ENCODE data around the gene LDLRAD3.
"Not testable (repeated sequence)": the region's sequence is repeated elsewhere in the genome, so short reads cannot be mapped to it uniquely, and the experiment has no call there.

The LDLRAD3 gene

GRCh38 chr11:36162883-36163434, 219.1 kb downstream of the LDLRAD3 start:
- DNase-seq (ENCODE audit: low spot score), result no peak

- no peak for DNase-seq (ENCODE audit: low spot score)
Observed at GRCh38 chr11:36164506-36165250, 220.8 kb downstream of the LDLRAD3 start.

- no peak for DNase-seq (ENCODE audit: low spot score)
Observed at GRCh38 chr11:36165621-36166397, 221.9 kb downstream of the LDLRAD3 start.

- no peak for DNase-seq (ENCODE audit: low spot score)
Observed at GRCh38 chr11:36167073-36167472, 223.2 kb downstream of the LDLRAD3 start.

- DNase-seq (ENCODE audit: low spot score), result no peak
Observed at GRCh38 chr11:36167729-36168128, 223.9 kb downstream of the LDLRAD3 start.

GRCh38 chr11:36177836-36178235, 234.0 kb downstream of the LDLRAD3 start:
- DNase-seq (ENCODE audit: low spot score), result no peak

GRCh38 chr11:36186340-36187175, 242.7 kb downstream of the LDLRAD3 start:
- DNase-seq (ENCODE audit: low spot score), result no peak

- DNase-seq (ENCODE audit: low spot score), result no peak
Observed at GRCh38 chr11:36187622-36188021, 243.8 kb downstream of the LDLRAD3 start.

- not testable (repeated sequence) for DNase-seq (ENCODE audit: low spot score)
Observed at GRCh38 chr11:36189735-36190134, 245.9 kb downstream of the LDLRAD3 start.

GRCh38 chr11:36191941-36192340, 248.1 kb downstream of the LDLRAD3 start:
- DNase-seq (ENCODE audit: low spot score), result no peak

GRCh38 chr11:36192425-36193289, 248.8 kb downstream of the LDLRAD3 start:
- DNase-seq (ENCODE audit: low spot score), result no peak

GRCh38 chr11:36193290-36193619, 249.4 kb downstream of the LDLRAD3 start:
- no peak for DNase-seq (ENCODE audit: low spot score)

- DNase-seq (ENCODE audit: low spot score), result no peak
Observed at GRCh38 chr11:36193721-36194120, 249.9 kb downstream of the LDLRAD3 start.

GRCh38 chr11:36195496-36196354, 251.9 kb downstream of the LDLRAD3 start:
- DNase-seq (ENCODE audit: low spot score), result no peak

GRCh38 chr11:36196411-36196998, 252.6 kb downstream of the LDLRAD3 start:
- no peak for DNase-seq (ENCODE audit: low spot score)

GRCh38 chr11:36201411-36201810, 257.5 kb downstream of the LDLRAD3 start:
- no peak for DNase-seq (ENCODE audit: low spot score)

GRCh38 chr11:36205536-36205935, 261.7 kb downstream of the LDLRAD3 start:
- no peak for DNase-seq (ENCODE audit: low spot score)

GRCh38 chr11:36210529-36210928, 266.7 kb downstream of the LDLRAD3 start:
- no peak for DNase-seq (ENCODE audit: low spot score)

- no peak for DNase-seq (ENCODE audit: low spot score)
Observed at GRCh38 chr11:36211761-36212430, 268.0 kb downstream of the LDLRAD3 start.
